ENCODE data around the gene USP7. TPM values are rescaled to one million over a fixed set of nuclear protein-coding genes. Genes with fewer than 3 reads are reported as not detected.

The USP7 gene
- total and polyA plus RNA-seq, 10 of the 15 experiments (the other 5 are each of a cell fraction or from before 2014, with no cell fraction given), result 16.2 to 133 (median 60.5) TPM

DNA sequence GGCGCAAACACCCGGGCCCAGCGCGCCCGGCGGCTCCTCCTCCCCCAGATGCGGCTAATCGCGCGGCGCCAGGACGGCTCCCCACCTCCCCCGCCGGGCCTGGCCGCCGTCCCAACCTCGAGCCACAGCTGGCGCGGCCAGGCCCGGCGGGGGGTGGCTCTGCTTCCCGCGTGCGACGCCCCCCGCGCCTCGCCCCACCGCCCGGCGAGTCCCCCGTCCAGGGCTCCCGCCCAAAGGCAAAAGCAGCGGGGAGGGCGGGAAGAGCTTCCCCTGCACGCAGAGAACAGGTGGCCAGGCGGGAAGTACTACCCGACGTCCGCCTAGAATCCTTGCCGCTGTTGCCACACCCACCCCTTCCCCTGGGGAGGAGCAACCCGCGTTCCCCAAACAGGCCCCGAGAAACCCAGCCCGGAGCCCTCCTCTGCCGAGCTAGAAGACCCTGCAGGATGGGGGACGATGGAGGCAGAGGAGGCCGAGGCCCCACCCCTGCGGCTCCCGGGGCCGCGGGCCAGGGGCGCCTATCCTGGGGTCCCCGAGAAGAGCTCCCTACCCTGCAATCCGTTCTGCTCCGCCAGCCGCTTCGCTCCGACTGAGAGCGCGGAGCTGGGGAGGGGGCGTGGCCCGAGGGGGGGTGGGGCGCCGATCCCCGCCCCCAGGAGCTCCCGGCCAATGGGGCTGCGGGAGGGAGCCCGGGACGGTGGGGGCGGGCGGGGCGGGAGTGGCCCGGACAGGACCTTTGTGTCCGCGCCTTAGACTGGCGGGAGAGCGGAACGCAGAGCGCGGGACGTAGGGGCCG lies 95.1 kb downstream of the USP7 start, which contains the start of gene CARHSP1 (continued):
- TF ChIP-seq, protein P1, sequence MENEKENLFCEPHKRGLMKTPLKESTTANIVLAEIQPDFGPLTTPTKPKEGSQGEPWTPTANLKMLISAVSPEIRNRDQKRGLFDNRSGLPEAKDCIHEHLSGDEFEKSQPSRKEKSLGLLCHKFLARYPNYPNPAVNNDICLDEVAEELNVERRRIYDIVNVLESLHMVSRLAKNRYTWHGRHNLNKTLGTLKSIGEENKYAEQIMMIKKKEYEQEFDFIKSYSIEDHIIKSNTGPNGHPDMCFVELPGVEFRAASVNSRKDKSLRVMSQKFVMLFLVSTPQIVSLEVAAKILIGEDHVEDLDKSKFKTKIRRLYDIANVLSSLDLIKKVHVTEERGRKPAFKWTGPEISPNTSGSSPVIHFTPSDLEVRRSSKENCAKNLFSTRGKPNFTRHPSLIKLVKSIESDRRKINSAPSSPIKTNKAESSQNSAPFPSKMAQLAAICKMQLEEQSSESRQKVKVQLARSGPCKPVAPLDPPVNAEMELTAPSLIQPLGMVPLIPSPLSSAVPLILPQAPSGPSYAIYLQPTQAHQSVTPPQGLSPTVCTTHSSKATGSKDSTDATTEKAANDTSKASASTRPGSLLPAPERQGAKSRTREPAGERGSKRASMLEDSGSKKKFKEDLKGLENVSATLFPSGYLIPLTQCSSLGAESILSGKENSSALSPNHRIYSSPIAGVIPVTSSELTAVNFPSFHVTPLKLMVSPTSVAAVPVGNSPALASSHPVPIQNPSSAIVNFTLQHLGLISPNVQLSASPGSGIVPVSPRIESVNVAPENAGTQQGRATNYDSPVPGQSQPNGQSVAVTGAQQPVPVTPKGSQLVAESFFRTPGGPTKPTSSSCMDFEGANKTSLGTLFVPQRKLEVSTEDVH (IDR thresholded peaks at IDR 0.05; ENCODE audit: low read depth, partially characterized antibody), result no peak
- peak in 1 of 2 experiments; percentile 25; a peak in 1 of 3 replicates for TF ChIP-seq EGR1 (IDR thresholded peaks at IDR 0.05; ENCODE audit: borderline replicate concordance in 1 of 2, low read depth in 2 of 2, low read length in 2 of 2)
- no peak for TF ChIP-seq STAT3 (IDR thresholded peaks at IDR 0.05; ENCODE audit: low read depth, low read length)
- peak; percentile 27 for TF ChIP-seq BACH1 (IDR thresholded peaks at IDR 0.05; ENCODE audit: borderline replicate concordance)
- peak; percentile 15; the same call in 1 of the 2 replicates for TF ChIP-seq YY1 (IDR thresholded peaks at IDR 0.05; ENCODE audit: low read depth, low read length)
- TF ChIP-seq RB1 (IDR thresholded peaks at IDR 0.05; ENCODE audit: borderline replicate concordance), result peak; percentile 58; the same call in 1 of the 2 replicates
- no peak for TF ChIP-seq BMI1 (IDR thresholded peaks at IDR 0.05; ENCODE audit: borderline replicate concordance)
- TF ChIP-seq TAF1 (IDR thresholded peaks at IDR 0.05; ENCODE audit: borderline replicate concordance, low read depth, low read length), result peak; percentile 93
- peak; percentile 51 for TF ChIP-seq RELA (IDR thresholded peaks at IDR 0.05; ENCODE audit: borderline replicate concordance, partially characterized antibody)
- no peak for TF ChIP-seq MTA2 (IDR thresholded peaks at IDR 0.05; ENCODE audit: low read depth)
- peak; percentile 59 for TF ChIP-seq IKZF1 (conservative IDR thresholded peaks at IDR 0.05)
- no peak for TF ChIP-seq ZZZ3 (IDR thresholded peaks at IDR 0.05; ENCODE audit: control insufficient read depth, insufficient read length, low read depth)
- TF ChIP-seq KDM1A (IDR thresholded peaks at IDR 0.05; ENCODE audit: borderline replicate concordance), result no peak
- no peak for TF ChIP-seq JUNB (IDR thresholded peaks at IDR 0.05)
- peak; percentile 79 for TF ChIP-seq POLR2A (IDR thresholded peaks at IDR 0.05; ENCODE audit: low read depth, low read length)
- TF ChIP-seq PAX5 (IDR thresholded peaks at IDR 0.05; ENCODE audit: borderline replicate concordance, low read depth, low read length), result peak; percentile 51; the same call in 1 of the 2 replicates
- TF ChIP-seq, protein P2, sequence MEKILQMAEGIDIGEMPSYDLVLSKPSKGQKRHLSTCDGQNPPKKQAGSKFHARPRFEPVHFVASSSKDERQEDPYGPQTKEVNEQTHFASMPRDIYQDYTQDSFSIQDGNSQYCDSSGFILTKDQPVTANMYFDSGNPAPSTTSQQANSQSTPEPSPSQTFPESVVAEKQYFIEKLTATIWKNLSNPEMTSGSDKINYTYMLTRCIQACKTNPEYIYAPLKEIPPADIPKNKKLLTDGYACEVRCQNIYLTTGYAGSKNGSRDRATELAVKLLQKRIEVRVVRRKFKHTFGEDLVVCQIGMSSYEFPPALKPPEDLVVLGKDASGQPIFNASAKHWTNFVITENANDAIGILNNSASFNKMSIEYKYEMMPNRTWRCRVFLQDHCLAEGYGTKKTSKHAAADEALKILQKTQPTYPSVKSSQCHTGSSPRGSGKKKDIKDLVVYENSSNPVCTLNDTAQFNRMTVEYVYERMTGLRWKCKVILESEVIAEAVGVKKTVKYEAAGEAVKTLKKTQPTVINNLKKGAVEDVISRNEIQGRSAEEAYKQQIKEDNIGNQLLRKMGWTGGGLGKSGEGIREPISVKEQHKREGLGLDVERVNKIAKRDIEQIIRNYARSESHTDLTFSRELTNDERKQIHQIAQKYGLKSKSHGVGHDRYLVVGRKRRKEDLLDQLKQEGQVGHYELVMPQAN (conservative IDR thresholded peaks at IDR 0.05), result peak; percentile 75
- peak; percentile 42 for TF ChIP-seq KLF5 (IDR thresholded peaks at IDR 0.05; ENCODE audit: partially characterized antibody)
- TF ChIP-seq, protein P3, sequence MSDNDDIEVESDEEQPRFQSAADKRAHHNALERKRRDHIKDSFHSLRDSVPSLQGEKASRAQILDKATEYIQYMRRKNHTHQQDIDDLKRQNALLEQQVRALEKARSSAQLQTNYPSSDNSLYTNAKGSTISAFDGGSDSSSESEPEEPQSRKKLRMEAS (IDR thresholded peaks at IDR 0.05; ENCODE audit: low read depth, low read length), result peak; percentile 34; the same call in 1 of the 2 replicates
- TF ChIP-seq SIN3A (IDR thresholded peaks at IDR 0.05; ENCODE audit: low read depth, low read length), result peak; percentile 82; the same call in 1 of the 2 replicates

Data from GM12878 (cell line).